Testis (tissue), 2 donors: ENCODE data around the gene SHROOM3.

Experiments used
- POLR2A ChIP-seq: fragments of 450-650 bp; IDR thresholded peaks from one replicate; pipeline ENCODE4 v1.6.1; 2017; ENCODE audit warnings: antibody characterized with exemption, mild to moderate bottlenecking, moderate library complexity
- TF ChIP-seq, protein P1 (sequence below), 3 experiments: fragments of 450-650 bp in 2 of 3; fragments of 200-600 bp in 1 of 3; sonication (generic) in 1 of 3; IDR thresholded peaks; one replicate each; pipeline ENCODE4 v1.5.1; 2016 to 2019; ENCODE audit warnings: antibody characterized with exemption in 3 of 3, mild to moderate bottlenecking in 2 of 3, moderate library complexity in 1 of 3

DNA sequence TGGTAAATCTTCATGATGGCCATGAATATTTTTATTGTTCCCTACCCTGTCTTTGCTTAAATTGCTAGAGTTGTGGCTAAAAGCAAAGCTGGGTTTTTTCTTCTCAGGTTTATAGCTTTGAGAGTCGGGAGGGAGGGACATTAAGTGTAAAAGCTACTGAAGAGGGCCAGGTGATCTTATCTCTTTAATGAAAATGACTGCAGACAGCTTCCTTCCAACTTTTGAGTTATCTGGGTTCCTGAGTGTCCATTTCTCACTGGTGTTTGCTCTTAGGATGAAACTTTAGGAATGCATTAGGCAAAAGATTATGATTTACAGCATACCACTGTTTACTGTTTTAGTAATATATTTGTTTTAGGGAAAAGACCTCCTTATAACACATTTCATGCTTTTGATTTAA is 187.7 kb downstream of the SHROOM3 start:
- TF ChIP-seq POLR2A = no peak
- TF ChIP-seq, protein P1, sequence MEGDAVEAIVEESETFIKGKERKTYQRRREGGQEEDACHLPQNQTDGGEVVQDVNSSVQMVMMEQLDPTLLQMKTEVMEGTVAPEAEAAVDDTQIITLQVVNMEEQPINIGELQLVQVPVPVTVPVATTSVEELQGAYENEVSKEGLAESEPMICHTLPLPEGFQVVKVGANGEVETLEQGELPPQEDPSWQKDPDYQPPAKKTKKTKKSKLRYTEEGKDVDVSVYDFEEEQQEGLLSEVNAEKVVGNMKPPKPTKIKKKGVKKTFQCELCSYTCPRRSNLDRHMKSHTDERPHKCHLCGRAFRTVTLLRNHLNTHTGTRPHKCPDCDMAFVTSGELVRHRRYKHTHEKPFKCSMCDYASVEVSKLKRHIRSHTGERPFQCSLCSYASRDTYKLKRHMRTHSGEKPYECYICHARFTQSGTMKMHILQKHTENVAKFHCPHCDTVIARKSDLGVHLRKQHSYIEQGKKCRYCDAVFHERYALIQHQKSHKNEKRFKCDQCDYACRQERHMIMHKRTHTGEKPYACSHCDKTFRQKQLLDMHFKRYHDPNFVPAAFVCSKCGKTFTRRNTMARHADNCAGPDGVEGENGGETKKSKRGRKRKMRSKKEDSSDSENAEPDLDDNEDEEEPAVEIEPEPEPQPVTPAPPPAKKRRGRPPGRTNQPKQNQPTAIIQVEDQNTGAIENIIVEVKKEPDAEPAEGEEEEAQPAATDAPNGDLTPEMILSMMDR (IDR thresholded peaks at IDR 0.05) = no peak
